ENCODE measurements around the gene TANC1. TPM values are rescaled to one million over a fixed set of nuclear protein-coding genes. Genes with fewer than 3 reads are reported as not detected.

TANC1 gene
- total RNA-seq, 4 donors from 2014 or later = 20.6 to 64.8 (median 31.5) TPM

DNA sequence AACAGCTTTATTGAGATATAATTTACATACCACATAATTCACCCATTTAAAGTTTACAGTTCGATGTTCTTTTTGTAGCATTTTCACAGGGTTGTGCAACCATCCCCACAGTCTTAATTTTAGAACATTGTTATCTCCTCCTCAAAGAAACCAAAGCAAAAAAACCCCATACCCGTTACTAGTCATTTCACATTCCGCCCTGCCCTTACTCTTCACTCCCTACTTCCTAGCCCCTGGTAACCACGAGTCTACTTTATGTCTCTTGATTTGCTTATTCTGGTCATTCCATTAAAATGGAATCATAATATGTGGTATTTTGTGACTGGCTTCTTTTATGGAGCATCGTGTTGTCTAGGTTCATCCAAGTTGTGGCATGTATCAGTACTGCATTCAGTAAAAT lies 137.7 kb downstream of the TANC1 start:
- TF ChIP-seq CTCF (IDR thresholded peaks at IDR 0.05; ENCODE audit: low read depth) = no peak

GRCh38 chr2:159108181-159108893 lies 139.9 kb downstream of the TANC1 start:
- no peak for TF ChIP-seq CTCF (IDR thresholded peaks at IDR 0.05; ENCODE audit: low read depth)

DNA sequence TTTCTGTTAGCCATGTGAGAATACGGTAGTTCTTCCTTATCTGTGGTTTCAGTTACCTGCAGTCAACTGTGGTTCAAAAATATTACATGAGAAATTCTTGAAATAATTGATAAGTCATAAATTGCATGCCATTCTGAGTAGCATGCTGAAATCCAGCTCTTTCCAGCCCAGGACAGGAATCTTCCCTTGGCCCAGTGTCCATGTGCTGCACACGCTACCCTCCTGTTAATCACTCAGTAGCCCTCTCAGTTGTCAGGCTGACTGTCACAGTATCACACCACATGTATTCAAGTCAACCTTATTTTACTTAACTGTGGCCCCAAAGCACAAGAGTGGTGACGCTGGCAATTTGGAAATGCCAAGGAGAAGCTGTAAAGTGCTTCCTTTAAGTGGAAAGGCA lies 141.1 kb downstream of the TANC1 start:
- no peak for TF ChIP-seq CTCF (IDR thresholded peaks at IDR 0.05; ENCODE audit: low read depth)

DNA sequence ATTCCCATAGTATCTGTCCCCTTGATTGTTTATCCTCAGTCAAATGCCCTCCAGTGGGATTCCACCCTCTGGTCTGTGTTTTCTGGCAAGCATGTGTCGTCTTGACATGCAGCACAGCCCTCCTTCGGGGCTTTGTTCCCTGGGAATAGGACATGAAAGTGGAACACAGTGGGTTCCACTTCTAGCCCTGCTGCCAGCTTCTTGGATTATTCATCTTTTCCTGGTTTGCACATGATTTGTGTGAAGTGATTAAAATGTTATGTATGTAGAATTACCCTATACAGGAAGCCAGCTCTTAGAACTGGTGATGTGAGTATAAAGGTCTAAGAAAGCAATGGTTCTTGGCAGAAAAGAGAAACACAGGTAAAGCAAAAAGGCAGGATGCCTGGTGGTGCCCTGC lies 142.3 kb downstream of the TANC1 start:
- TF ChIP-seq CTCF (IDR thresholded peaks at IDR 0.05; ENCODE audit: low read depth) = no peak

DNA sequence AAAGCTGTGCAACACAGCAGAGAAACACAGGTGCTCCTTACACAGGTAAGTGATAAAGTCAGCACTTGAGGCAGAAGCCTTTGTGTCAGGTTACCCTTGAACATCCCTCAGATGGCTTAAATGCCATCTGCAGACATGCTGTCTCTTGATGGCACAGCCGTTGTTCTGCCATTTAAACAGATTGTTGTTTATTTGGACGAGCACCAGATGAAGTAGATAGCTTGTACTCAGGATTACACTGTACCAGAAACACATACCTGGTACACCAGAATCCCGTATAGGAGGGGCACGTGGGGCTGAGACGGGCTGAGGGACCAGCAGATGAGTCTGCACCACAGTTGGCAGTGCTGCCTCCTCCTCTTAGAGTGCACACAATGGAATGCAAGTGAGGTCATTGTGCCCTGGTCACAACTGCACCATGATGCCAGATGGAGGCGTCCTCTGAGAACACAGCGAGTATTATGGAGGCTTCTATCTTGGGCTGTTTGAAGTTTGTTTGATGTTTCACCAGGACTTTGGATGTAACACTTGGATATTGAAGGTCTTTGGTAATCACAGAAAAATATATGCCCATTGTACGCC lies 143.0 kb downstream of the TANC1 start:
- TF ChIP-seq CTCF (IDR thresholded peaks at IDR 0.05; ENCODE audit: low read depth) = no peak

DNA sequence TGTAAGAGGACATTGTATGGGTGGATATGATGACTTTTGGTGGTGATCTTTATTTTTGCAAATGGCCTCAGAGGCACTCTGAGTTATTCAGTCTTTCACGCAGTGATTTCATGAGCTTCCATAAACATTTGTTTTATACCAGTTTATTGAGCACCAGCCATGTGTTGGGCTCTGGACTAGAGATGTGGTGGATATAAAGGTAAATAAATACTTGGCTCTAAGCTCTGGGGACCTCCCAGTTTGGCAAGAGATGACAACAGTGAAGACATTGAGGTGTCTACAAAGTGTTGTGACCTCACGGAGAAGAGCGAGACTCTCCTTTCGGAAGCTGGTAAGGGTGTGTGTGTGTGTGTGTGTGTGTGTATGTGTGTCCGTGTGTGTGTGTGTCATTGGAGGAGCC lies 146.4 kb downstream of the TANC1 start:
- no peak for TF ChIP-seq CTCF (IDR thresholded peaks at IDR 0.05; ENCODE audit: low read depth)

GRCh38 chr2:159116922-159117321 lies 148.5 kb downstream of the TANC1 start:
- no peak for TF ChIP-seq CTCF (IDR thresholded peaks at IDR 0.05; ENCODE audit: low read depth)

Measured in subcutaneous adipose tissue (tissue), 4 donors.